H54 (cell line): ENCODE data around the gene TMEM192.
"Not testable (repeated sequence)": the region's sequence is repeated elsewhere in the genome, so short reads cannot be mapped to it uniquely, and the experiment has no call there.

Source experiments
- DNase-seq: peaks from one replicate; pipeline ENCODE4 v3.0.0; 2011; ENCODE audit warnings: low spot score, mixed read lengths; ENCODE audit not compliant: insufficient read length
- FAIRE-seq: peaks from 3 replicates; lab custom pipeline; 2011; peaks lifted over from hg19 to GRCh38; lab: Jason Lieb, UNC
- POLR2A ChIP-seq: IDR thresholded peaks from 2 replicates; pipeline ENCODE4 v1.6.1; 2011; ENCODE audit warnings: low read depth, mild to moderate bottlenecking, low read length

Gene TMEM192

GRCh38 chr4:165112368-165113121, at the start of gene TMEM192:
Gene TMEM192 (minus strand): TSS chr4:165112860. CDS start chr4:165112773, 87 bp downstream.
- FAIRE-seq (no peak), DNase-seq (peak; percentile 73)
- peak; percentile 29 for TF ChIP-seq POLR2A

DNA sequence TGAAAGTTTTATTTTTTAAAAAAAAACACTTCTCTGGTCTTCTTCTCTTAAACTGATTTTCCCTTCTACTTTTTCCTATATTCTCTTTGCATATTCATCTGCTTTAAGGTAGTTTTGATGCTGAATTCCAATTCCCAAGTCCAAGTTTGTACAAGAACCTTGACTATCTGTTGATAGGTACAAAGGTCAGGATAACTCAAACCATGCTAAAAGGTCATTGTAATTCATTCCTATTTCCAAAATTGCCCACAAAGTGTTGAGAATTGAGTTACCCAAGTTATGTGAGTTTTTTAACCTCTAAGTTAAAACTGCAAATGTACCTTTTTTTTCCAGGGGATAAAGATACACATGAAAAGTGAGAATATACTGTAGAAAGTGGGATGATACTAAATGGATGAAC, 46.1 kb upstream of the TMEM192 start:
- TF ChIP-seq POLR2A, result no peak
- no peak for DNase-seq
- no peak for FAIRE-seq

DNA sequence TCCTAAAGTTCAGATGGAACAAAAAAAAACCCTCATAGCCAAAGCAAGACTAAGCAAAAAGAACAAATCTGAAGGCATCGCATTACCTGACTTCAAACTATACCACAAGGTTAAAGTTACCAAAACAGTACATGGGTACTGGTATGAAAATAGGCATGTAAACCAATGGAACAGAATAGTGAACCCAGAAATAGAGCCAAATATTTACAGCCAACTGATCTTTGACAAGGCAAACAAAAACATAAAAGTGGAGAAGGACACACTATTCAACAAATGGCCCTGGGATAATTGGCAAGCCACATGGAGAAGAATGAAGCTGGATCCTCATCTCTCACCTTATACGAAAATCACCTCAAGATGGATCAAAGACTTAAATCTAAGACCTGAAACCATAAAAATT, 44.2 kb upstream of the TMEM192 start:
- DNase-seq, result no peak

DNA sequence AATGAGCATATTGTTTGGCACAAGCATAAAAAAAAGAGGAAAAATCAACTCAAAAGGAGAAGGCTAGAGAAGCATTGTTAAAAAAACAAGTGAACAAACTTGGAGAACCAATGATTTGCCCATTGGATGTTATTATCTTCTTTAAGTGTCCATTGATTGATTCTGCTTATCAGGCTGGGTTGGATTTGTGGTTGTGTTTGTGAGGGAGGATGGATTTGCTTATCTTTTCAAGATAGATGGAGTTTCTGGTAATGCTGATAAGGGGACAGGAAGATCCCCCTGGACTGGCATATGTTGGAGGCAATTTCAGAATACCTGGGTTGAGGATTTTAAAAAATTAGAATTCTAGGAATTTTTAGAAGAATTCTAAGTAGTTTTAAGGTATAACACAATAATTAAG, 41.8 kb upstream of the TMEM192 start:
- FAIRE-seq, result no peak
- TF ChIP-seq POLR2A, result no peak
- DNase-seq, result no peak

More for the DNA sequence above, 44.2 kb upstream of the TMEM192 start:
- TF ChIP-seq POLR2A, result no peak
- no peak for FAIRE-seq

- no peak for FAIRE-seq
- no peak for DNase-seq
- TF ChIP-seq POLR2A, result no peak
Observed at GRCh38 chr4:165152527-165152926, 39.9 kb upstream of the TMEM192 start.

GRCh38 chr4:165151734-165152133, 39.1 kb upstream of the TMEM192 start:
- no peak for TF ChIP-seq POLR2A
- DNase-seq (no peak), FAIRE-seq (no peak)

DNA sequence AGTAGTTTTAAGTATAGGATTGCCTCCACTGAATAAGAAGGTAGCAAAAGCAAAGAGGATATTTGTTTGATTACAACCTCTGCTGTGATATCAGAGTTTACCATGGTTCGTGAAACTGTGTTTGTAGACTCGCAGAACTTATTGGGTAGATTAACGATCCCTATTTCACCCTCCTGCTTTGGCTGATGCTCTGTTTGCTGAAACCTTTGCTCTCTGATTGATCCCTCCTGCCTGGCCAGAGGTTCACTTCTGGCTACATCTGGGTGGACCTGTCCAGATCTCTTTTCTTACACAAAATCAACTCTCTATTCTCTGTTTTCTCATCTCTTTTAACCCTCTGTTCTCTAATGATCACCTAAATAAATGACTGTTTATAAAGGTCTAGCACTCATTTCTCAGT, 37.9 kb upstream of the TMEM192 start:
- no peak for DNase-seq
- no peak for FAIRE-seq
- no peak for TF ChIP-seq POLR2A

- no peak for TF ChIP-seq POLR2A
- no peak for DNase-seq
- FAIRE-seq, result no peak
Observed at GRCh38 chr4:165138843-165139242, 26.2 kb upstream of the TMEM192 start.

DNA sequence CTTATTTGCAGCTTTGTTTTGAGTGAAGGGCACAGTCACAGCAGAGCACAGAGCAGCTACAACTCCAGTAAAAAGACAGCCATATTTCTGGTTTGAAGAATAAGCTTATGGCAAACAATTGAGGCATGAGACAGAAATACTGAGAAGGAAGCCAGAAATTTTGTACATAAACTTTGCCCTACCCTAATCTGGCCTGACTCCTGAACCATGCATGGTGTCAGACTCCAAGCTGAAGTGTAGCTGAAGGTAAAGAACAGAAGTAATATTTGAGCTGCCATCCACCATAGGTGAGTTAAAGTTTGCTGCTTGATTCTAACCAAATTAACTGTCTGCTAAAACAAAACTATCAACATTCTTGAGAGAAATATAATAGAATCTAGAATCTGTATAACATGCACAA, 24.5 kb upstream of the TMEM192 start:
- FAIRE-seq, result no peak
- TF ChIP-seq POLR2A, result no peak
- no peak for DNase-seq

DNA sequence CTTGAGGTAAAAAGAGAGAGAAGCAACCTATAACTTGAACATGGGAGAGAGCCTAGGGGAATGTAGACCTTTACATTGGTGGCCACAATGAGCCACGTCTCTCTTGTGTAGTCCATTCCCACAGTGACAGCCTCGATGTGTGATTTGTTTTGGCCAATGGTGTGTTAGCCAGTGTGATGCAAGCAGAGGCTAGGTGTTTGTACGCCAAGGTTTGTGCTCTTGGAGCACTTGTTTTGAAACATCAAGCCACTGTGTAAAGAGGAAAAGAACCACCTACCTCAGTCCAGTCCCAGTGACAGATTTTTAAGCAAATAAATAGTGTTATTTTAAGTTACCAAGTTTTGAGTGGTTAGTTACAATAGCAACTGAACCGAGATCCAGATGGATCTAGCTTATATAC, 23.9 kb upstream of the TMEM192 start:
- TF ChIP-seq POLR2A, result no peak
- DNase-seq (no peak), FAIRE-seq (no peak)

GRCh38 chr4:165133150-165133549, 20.5 kb upstream of the TMEM192 start:
- FAIRE-seq, result no peak
- DNase-seq, result no peak

GRCh38 chr4:165131247-165131832, 18.7 kb upstream of the TMEM192 start:
- FAIRE-seq (peak; percentile 23), DNase-seq (peak; percentile 30)
- TF ChIP-seq POLR2A, result no peak

More at GRCh38 chr4:165133150-165133549, 20.5 kb upstream of the TMEM192 start:
- no peak for TF ChIP-seq POLR2A

GRCh38 chr4:165129924-165130323, 17.3 kb upstream of the TMEM192 start:
- FAIRE-seq, result no peak
- DNase-seq, result no peak
- no peak for TF ChIP-seq POLR2A

GRCh38 chr4:165125869-165126499, 13.3 kb upstream of the TMEM192 start:
- FAIRE-seq, DNase-seq: not testable (repeated sequence)
